ENCODE data around the gene PNCK.

DNA sequence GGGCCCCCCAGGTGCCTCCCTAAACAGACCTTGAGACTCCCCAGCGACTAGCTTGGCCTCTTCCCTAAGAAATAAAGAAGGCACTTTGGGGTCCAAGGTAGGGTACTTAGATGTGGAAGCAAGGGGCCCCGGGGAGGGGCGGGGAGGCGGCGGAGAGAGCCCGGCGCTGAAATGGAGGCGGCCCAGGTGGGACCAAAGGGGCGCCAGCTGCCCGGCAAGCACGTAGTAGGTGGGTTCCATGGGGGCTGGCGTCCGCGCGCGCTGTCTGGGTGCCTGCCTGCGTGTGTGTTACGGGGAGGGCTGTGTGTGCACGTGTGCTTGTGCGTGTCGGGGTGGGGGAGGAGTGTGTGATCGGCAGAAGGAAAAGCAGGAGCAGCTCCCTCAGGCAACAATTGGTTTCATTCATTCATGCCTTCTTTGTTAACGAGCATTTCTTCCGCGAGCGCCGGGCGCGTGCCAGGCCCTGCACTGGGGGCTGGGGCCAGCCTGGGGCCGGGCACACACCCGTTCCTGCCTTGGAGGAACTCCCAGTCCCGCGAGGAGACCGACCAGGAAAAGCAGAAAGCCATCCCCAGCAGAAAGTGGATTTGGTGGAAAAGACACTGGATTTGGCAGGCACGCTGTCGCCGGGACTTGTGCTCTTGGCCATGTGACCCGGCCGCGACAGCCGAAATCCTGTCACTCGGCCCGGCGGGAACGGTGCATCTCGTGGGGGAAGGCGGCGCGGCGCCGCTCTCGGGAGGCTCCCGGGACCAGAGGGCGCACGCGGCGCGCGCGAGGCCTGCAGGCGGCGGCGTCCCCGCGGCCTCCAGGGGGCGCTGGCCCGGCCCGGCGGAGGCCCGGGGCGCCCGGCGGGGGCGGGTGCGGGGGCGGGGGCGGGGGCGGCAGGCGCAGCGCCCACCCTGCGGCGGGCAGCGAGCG is 29.9 kb downstream of the PNCK start:
- no peak for TF ChIP-seq POLR2A (IDR thresholded peaks at IDR 0.05)
- TF ChIP-seq EP300 (IDR thresholded peaks at IDR 0.05) = no peak
